ENCODE data around the gene ARID1B. TPM values are rescaled to one million over a fixed set of nuclear protein-coding genes. Genes with fewer than 3 reads are reported as not detected.

Gene ARID1B
- total RNA-seq, 1 experiment from 2014 or later = 35.6 TPM

- no peak overlapping the region for H3K4me3 ChIP-seq (replicated peaks in 1 of 2; ENCODE audit: low read depth in 1 of 2, low read length in 2 of 2)
- no peaks in the 10 kb centered on the region for H3K9me2 ChIP-seq (ENCODE audit: insufficient read depth)
- BruUV-seq (replicated peaks) = no TSS peak
- H4K20me1 ChIP-seq (ENCODE audit: insufficient read depth) = peaks cover 11% of the 10 kb centered on the region; the same call in 1 of the 2 replicates
- H3K9me3 ChIP-seq (ENCODE audit: control insufficient read depth in 1 of 2, insufficient read depth in 1 of 2, low read depth in 1 of 2, low read length in 2 of 2) = no peaks in the 10 kb centered on the region
- DNase-seq (ENCODE audit: low read depth, low spot score) = no peak
- CTCF ChIA-PET = no interaction called here
- RAD21 ChIA-PET (ENCODE audit: low non-redundant PET in 1 of 2, low total read pairs in 2 of 2, uncharacterized antibody in 2 of 2, unreplicated experiment in 2 of 2) = no interaction called here
- H2AFZ ChIP-seq (ENCODE audit: low read depth, low read length, poor library complexity, severe bottlenecking) = no peak overlapping the region
- intact Hi-C loops (cut with micrococcal nuclease) = no loop called here
- no peak overlapping the region for H3K9ac ChIP-seq (ENCODE audit: low read length)
- no peaks in the 10 kb centered on the region for H3K4me1 ChIP-seq (ENCODE audit: control insufficient read depth in 1 of 2, insufficient read depth in 2 of 2, low read length in 2 of 2)
- peaks cover 67% of the 10 kb centered on the region for H3K79me2 ChIP-seq (ENCODE audit: insufficient read depth, low read length)
- TF ChIP-seq SP1 (IDR thresholded peaks at IDR 0.05; ENCODE audit: low read depth) (no peak), POLR2A (IDR thresholded peaks at IDR 0.05; ENCODE audit: borderline replicate concordance, extremely low read depth, insufficient read depth, insufficient read length) (no peak), REST (IDR thresholded peaks at IDR 0.05; ENCODE audit: low read depth) (no peak), SRF (IDR thresholded peaks at IDR 0.05; ENCODE audit: low read depth) (no peak), MAX (IDR thresholded peaks at IDR 0.05) (no peak), ZNF274 (IDR thresholded peaks at IDR 0.05; ENCODE audit: low read depth, low read length) (no peak), RAD21 (IDR thresholded peaks at IDR 0.05; ENCODE audit: low read depth) (no peak), EGR1 (IDR thresholded peaks at IDR 0.05; ENCODE audit: low read depth) (no peak), CEBPB (IDR thresholded peaks at IDR 0.05; ENCODE audit: low read depth) (no peak), POLR2AphosphoS5 (IDR thresholded peaks at IDR 0.05; ENCODE audit: low read depth, low read length) (no peak), ELF1 (IDR thresholded peaks at IDR 0.05; ENCODE audit: borderline replicate concordance, low read depth) (no peak), TCF7L2 (IDR thresholded peaks at IDR 0.05; ENCODE audit: borderline replicate concordance, extremely low read depth, insufficient read depth, insufficient read length) (no peak), YY1 (IDR thresholded peaks at IDR 0.05; ENCODE audit: extremely low read depth, insufficient replicate concordance, low read depth, low read length) (no peak), SIN3A (IDR thresholded peaks at IDR 0.05; ENCODE audit: low read depth) (no peak), ATF3 (IDR thresholded peaks at IDR 0.05) (no peak), CTCF (IDR thresholded peaks at IDR 0.05 in 2 of 3, conservative IDR thresholded peaks at IDR 0.05 in 1 of 3; ENCODE audit: borderline replicate concordance in 1 of 3, insufficient read depth in 1 of 3, low read depth in 2 of 3, low read length in 2 of 3) (no peak), ZBTB33 (IDR thresholded peaks at IDR 0.05; ENCODE audit: extremely low read depth, insufficient replicate concordance, low read length) (no peak), JUND (IDR thresholded peaks at IDR 0.05) (no peak), EZH2 (IDR thresholded peaks at IDR 0.05) (no peak)
- no peak for ATAC-seq
- no peak overlapping the region for H3K4me2 ChIP-seq (ENCODE audit: low read length)
- H3K36me3 ChIP-seq (ENCODE audit: control insufficient read depth in 1 of 2, insufficient read depth in 2 of 2, low read length in 2 of 2) = no peaks in the 10 kb centered on the region
- no peaks in the 10 kb centered on the region for H3K27me3 ChIP-seq (ENCODE audit: insufficient read depth, low read length)
- no peak overlapping the region for H3K27ac ChIP-seq (ENCODE audit: low read depth, low read length)
- POLR2A ChIA-PET = no interaction called here
These were observed 89.2 kb downstream of the ARID1B start for GRCh38 chr6:156866220-156867015.
